ENCODE data around the gene DPP4. TPM values are rescaled to one million over a fixed set of nuclear protein-coding genes. Genes with fewer than 3 reads are reported as not detected.
"Not testable (repeated sequence)": the region's sequence is repeated elsewhere in the genome, so short reads cannot be mapped to it uniquely, and the experiment has no call there.

Gene DPP4
- total RNA-seq, 1 donor from 2014 or later: 1.7 TPM

DNA sequence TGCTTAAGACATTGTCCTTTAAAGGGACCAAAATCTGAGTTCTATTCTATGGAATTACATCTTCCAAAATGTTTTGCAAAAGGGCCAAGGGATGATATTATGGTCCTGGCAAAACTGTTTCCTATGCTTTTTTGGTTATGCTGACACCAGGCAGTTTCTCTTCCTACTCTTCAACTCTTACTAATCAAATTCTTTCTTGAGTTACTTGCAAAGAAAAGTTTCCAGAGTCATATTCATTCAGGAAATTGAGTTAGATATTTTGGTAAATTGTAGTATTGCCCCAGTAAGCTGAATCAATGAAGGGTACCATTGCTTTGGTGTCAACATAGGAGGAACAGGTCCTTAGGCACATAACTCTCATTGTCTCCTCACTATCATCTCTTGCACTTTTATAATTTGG lies 118.8 kb downstream of the DPP4 start:
- Histone ChIP-seq H3K36me3 (no peaks in the 10 kb centered on the region), H3K27me3 (no peaks in the 10 kb centered on the region), H3K4me1 (no peaks in the 10 kb centered on the region), H3K4me3 (no peak overlapping the region), H3K9me3 (no peaks in the 10 kb centered on the region), H3K27ac (no peak overlapping the region)
- TF ChIP-seq CTCF (IDR thresholded peaks at IDR 0.05): no peak
- intact Hi-C loops (cut with DNase I): no loop called here
- no peak for DNase-seq (ENCODE audit: low spot score in 2 of 2)

DNA sequence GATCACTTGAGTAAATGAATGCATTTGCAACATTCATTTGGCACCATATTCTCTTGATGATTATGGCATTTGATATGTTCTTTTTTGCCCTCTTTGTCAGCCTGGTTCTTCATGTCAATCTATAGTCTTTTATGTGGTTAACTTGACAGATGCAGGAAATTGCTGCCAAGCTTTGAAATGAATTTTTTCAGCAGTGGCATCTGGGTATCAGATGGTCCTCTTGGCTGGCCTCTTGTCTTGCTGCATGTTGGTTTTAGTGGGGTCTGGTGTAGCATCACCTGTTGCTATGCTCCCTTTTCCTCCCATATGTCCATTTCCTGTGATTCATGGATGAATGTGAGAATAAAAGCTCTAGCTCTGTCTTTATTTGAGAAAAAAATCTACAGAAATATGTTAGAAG lies 119.9 kb downstream of the DPP4 start:
- no peak for TF ChIP-seq CTCF (IDR thresholded peaks at IDR 0.05)

DNA sequence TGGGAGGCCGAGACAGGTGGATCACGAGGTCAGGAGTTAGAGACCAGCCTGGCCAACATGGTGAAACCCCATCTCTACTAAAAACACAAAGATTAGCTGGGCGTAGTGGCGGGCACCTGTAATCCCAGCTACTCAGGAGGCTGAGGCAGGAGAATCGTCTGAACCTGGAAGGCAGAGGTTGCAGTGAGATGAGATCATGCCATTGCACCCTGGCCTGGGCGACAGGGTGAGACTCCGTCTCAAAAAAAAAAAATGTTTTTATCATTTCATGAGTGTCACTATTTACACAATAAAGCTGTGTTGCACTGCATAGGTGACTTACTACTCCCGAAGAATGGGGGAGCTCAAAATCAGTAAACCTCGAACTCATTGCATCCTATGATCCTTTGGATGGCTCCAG lies 120.6 kb downstream of the DPP4 start:
- intact Hi-C loops (cut with DNase I); DNase-seq (ENCODE audit: low spot score in 2 of 2): not testable (repeated sequence)

More for the DNA sequence above, 119.9 kb downstream of the DPP4 start:
- Histone ChIP-seq H3K36me3 (no peaks in the 10 kb centered on the region), H3K4me3 (no peak overlapping the region), H3K27ac (no peak overlapping the region), H3K27me3 (no peaks in the 10 kb centered on the region), H3K4me1 (no peaks in the 10 kb centered on the region), H3K9me3 (no peaks in the 10 kb centered on the region)
- DNase-seq (ENCODE audit: low spot score in 2 of 2): no peak
- intact Hi-C loops (cut with DNase I): no loop called here

DNA sequence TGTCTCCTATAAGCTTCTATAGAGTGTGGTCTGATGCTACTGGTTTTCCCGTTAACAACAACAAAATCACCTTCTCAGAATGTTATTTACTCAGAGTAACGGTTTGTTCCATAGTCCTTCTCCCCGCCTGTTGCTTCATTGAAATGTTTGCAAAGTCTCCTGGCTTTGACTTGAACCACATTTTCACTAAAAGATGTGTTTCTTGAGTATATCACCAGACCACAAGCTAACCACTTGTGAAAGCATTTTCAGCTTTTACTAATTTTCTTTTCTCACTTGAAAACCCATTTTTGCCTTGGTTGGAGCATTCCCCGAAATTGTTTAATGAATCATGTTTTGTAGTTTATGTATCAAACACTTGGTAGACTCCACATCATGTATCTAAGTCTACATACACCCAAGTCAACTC lies 121.2 kb downstream of the DPP4 start:
- H3K4me1 ChIP-seq: no peaks in the 10 kb centered on the region
- intact Hi-C loops (cut with DNase I): no loop called here
- no peaks in the 10 kb centered on the region for H3K27me3 ChIP-seq
- H3K36me3 ChIP-seq: no peaks in the 10 kb centered on the region
- no peak overlapping the region for H3K27ac ChIP-seq
- DNase-seq (ENCODE audit: low spot score in 2 of 2): no peak
- no peaks in the 10 kb centered on the region for H3K9me3 ChIP-seq
- H3K4me3 ChIP-seq: no peak overlapping the region
- TF ChIP-seq CTCF (IDR thresholded peaks at IDR 0.05): no peak

More for the DNA sequence above, 120.6 kb downstream of the DPP4 start:
- not testable (repeated sequence) for H3K9me3 ChIP-seq, H3K27ac ChIP-seq, H3K4me3 ChIP-seq, H3K36me3 ChIP-seq, H3K4me1 ChIP-seq, H3K27me3 ChIP-seq

DNA sequence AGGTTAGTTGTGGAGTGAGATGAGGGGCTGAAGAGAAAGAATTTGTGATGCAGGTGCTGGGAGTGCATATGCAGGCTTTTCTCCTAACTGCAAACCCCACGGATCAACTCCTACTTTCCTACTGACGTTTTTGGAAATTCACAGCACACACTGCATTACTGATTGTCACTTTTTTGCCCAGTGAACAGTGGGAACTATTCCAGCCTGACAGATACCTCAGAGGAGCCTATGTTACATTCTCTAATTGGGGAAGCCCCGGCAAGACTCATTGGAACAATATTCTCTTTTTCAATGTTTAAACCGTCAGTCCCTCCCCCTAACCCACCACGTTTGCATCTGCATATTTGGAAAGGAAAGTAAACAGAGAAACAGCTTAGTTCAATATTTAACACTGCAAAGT lies 126.2 kb downstream of the DPP4 start:
- no peaks in the 10 kb centered on the region for H3K9me3 ChIP-seq
- no peaks in the 10 kb centered on the region for H3K36me3 ChIP-seq
- H3K27ac ChIP-seq: no peak overlapping the region
- TF ChIP-seq CTCF (IDR thresholded peaks at IDR 0.05): no peak
- H3K27me3 ChIP-seq: no peaks in the 10 kb centered on the region
- H3K4me3 ChIP-seq: no peak overlapping the region
- DNase-seq (ENCODE audit: low spot score in 2 of 2): no peak
- intact Hi-C loops (cut with DNase I): no loop called here
- no peaks in the 10 kb centered on the region for H3K4me1 ChIP-seq

DNA sequence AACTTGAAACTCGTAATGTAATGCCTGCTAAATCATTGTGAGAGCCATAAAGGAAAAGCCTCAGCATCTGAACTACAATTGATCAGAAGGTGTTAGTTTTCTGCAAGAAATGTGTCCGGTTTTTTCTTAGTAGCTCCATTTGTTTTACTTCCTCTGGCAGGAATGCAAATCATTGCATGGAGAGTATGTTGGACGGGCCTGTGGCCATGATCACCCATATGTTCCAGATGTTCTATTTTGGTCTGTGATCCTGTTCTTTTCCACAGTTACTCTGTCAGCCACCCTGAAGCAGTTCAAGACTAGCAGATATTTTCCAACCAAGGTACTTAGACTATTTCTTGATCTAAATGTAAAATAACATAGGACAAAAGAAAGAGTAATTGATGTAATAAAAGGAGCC lies 126.6 kb downstream of the DPP4 start:
- DNase-seq (ENCODE audit: low spot score in 2 of 2): no peak
- no peaks in the 10 kb centered on the region for H3K4me1 ChIP-seq
- H3K27me3 ChIP-seq: no peaks in the 10 kb centered on the region
- intact Hi-C loops (cut with DNase I): no loop called here
- H3K4me3 ChIP-seq: no peak overlapping the region
- H3K9me3 ChIP-seq: no peaks in the 10 kb centered on the region
- no peak overlapping the region for H3K27ac ChIP-seq
- no peaks in the 10 kb centered on the region for H3K36me3 ChIP-seq
- TF ChIP-seq CTCF (IDR thresholded peaks at IDR 0.05): no peak
